SK-N-SH (cell line): ENCODE data around the gene IDH3A.

Experiments used
- JUND ChIP-seq: IDR thresholded peaks from 2 replicates; pipeline ENCODE4 v1.4.0; 2012
- POLR2AphosphoS5 ChIP-seq: IDR thresholded peaks from 2 replicates; pipeline ENCODE4 v1.6.1; 2012; ENCODE audit warnings: low read depth, low read length
- RCOR1 ChIP-seq: fragments of 150-350 bp; IDR thresholded peaks from 2 replicates; pipeline ENCODE4 v1.6.1; 2017; ENCODE audit warnings: antibody characterized with exemption, low read length
- SMC3 ChIP-seq: IDR thresholded peaks from 2 replicates; pipeline ENCODE4 v1.6.1; 2012; ENCODE audit warnings: low read depth, low read length, improper control_type of control experiment
- TEAD4 ChIP-seq: IDR thresholded peaks from 2 replicates; pipeline ENCODE4 v1.4.0; 2012; ENCODE audit warnings: mild to moderate bottlenecking, borderline replicate concordance; ENCODE audit not compliant: insufficient read depth
- YY1 ChIP-seq: IDR thresholded peaks from 2 replicates; pipeline ENCODE4 v1.4.0; 2012; ENCODE audit warnings: low read depth, mild to moderate bottlenecking
- TF ChIP-seq, protein P1 (sequence below): fragments of 200-600 bp; sonication (generic); IDR thresholded peaks from 2 replicates; pipeline ENCODE4 v1.6.1; 2017; ENCODE audit warnings: antibody characterized with exemption, mild to moderate bottlenecking, moderate library complexity

DNA sequence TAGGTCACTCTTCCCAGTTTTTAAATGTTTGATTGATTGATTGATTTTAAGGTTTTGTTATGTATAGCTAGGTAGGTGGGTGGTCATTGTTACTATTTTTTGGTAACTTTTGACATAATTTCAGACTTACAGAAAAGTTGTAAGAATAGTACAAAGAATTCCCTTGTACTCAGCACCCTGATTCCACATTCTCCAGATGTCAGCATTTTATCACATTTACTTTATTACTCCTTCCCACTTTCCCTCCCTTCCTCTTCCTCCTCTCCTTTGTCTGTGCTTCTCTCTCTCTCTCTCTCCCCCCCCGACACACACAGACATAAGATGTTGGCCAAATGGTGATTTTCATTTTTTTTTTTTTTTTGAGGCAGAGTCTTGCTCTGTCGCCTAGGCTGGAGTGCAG lies 14.8 kb downstream of the IDH3A start:
- TF ChIP-seq POLR2AphosphoS5 (no peak), TEAD4 (no peak), RCOR1 (no peak), JUND (no peak), YY1 (no peak), SMC3 (no peak)
- TF ChIP-seq, protein P1, sequence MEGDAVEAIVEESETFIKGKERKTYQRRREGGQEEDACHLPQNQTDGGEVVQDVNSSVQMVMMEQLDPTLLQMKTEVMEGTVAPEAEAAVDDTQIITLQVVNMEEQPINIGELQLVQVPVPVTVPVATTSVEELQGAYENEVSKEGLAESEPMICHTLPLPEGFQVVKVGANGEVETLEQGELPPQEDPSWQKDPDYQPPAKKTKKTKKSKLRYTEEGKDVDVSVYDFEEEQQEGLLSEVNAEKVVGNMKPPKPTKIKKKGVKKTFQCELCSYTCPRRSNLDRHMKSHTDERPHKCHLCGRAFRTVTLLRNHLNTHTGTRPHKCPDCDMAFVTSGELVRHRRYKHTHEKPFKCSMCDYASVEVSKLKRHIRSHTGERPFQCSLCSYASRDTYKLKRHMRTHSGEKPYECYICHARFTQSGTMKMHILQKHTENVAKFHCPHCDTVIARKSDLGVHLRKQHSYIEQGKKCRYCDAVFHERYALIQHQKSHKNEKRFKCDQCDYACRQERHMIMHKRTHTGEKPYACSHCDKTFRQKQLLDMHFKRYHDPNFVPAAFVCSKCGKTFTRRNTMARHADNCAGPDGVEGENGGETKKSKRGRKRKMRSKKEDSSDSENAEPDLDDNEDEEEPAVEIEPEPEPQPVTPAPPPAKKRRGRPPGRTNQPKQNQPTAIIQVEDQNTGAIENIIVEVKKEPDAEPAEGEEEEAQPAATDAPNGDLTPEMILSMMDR: no peak
